CD14-positive monocyte (primary cell): ENCODE data around the gene MPV17L2. TPM values are rescaled to one million over a fixed set of nuclear protein-coding genes. Genes with fewer than 3 reads are reported as not detected.

Source experiments
- DNase-seq, 3 donors: peaks; one replicate each; pipeline ENCODE4 v3.0.0-alpha.2; 2011 to 2022
- H2AFZ ChIP-seq: 2 replicates; pipeline ENCODE4 v1.6.0; 2012; ENCODE audit warnings: mild to moderate bottlenecking, low read depth, low read length, inconsistent platforms; ENCODE audit not compliant: insufficient read depth, poor library complexity, severe bottlenecking
- H3K27ac ChIP-seq, 2 donors: 1 replicate in 1 of 2; 2 replicates in 1 of 2; pipeline ENCODE4 v1.5.1; 2012 to 2013; ENCODE audit warnings: low read length in 2 of 2, control low read depth in 1 of 2, inconsistent platforms in 1 of 2, low read depth in 1 of 2, mild to moderate bottlenecking in 1 of 2
- H3K27me3 ChIP-seq, 2 donors: one replicate each; pipeline versions ENCODE4 v1.6.0 to v1.6.1; 2011 to 2013; ENCODE audit warnings: low read length in 2 of 2; ENCODE audit not compliant: control insufficient read depth in 2 of 2, insufficient read depth in 2 of 2
- H3K36me3 ChIP-seq, 2 donors: replicated peaks in 1 of 2; 1 replicate in 1 of 2; 2 replicates in 1 of 2; pipeline versions ENCODE4 v1.5.1 to v1.6.1; 2012 to 2013; ENCODE audit warnings: low read length in 2 of 2, control low read depth in 1 of 2, inconsistent platforms in 1 of 2, mild to moderate bottlenecking in 1 of 2; ENCODE audit not compliant: insufficient read depth in 2 of 2, control insufficient read depth in 1 of 2
- H3K4me1 ChIP-seq, 2 donors: 1 replicate in 1 of 2; 2 replicates in 1 of 2; pipeline versions ENCODE4 v1.5.1 to v1.6.1; 2012 to 2013; ENCODE audit warnings: low read length in 2 of 2, control low read depth in 1 of 2, inconsistent platforms in 1 of 2, mild to moderate bottlenecking in 1 of 2, moderate library complexity in 1 of 2; ENCODE audit not compliant: insufficient read depth in 2 of 2, control insufficient read depth in 1 of 2
- H3K4me2 ChIP-seq: replicated peaks from 2 replicates; pipeline ENCODE3; 2012; ENCODE audit warnings: low read length, moderate library complexity, mild to moderate bottlenecking; ENCODE audit not compliant: poor library complexity, severe bottlenecking; ENCODE audit errors: extremely low read depth
- H3K4me3 ChIP-seq, 3 experiments: fragments of 200-600 bp in 1 of 3; sonication (generic) in 1 of 3; replicated peaks in 1 of 3; 1 replicate in 2 of 3; 2 replicates in 1 of 3; pipeline ENCODE4 v1.5.1; 2011 to 2013; ENCODE audit warnings: low read length in 3 of 3, mild to moderate bottlenecking in 3 of 3, control low read depth in 2 of 3, low read depth in 2 of 3, inconsistent platforms in 1 of 3, moderate library complexity in 1 of 3
- H3K79me2 ChIP-seq: 2 replicates; pipeline ENCODE4 v1.6.0; 2012; ENCODE audit warnings: mild to moderate bottlenecking, control low read depth, inconsistent platforms, low read length, moderate library complexity; ENCODE audit not compliant: insufficient read depth
- H3K9ac ChIP-seq: 2 replicates; pipeline ENCODE4 v1.6.0; 2017; ENCODE audit warnings: low read length, mild to moderate bottlenecking; ENCODE audit not compliant: insufficient read depth, poor library complexity, severe bottlenecking
- H3K9me3 ChIP-seq, 2 donors: replicated peaks in 1 of 2; 1 replicate in 1 of 2; 2 replicates in 1 of 2; pipeline versions ENCODE4 v1.5.1 to v1.6.1; 2012 to 2013; ENCODE audit warnings: low read length in 2 of 2, control low read depth in 1 of 2; ENCODE audit not compliant: control insufficient read depth in 1 of 2, insufficient read depth in 1 of 2
- H4K20me1 ChIP-seq: 2 replicates; pipeline ENCODE4 v1.6.0; 2012; ENCODE audit warnings: mild to moderate bottlenecking, low read length, control low read depth, moderate library complexity; ENCODE audit not compliant: insufficient read depth
- H3K27ac Mint-ChIP-seq, 7 donors: one replicate each; pipeline ENCODE4 v1.8.0; 2020; ENCODE audit warnings: mild to moderate bottlenecking in 7 of 7, mixed read lengths in 7 of 7, moderate library complexity in 6 of 7, inconsistent platforms in 2 of 7
- H3K27me3 Mint-ChIP-seq, 3 donors: one replicate each; pipeline ENCODE4 v1.8.0; 2021 to 2022; ENCODE audit warnings: low read depth in 3 of 3, mild to moderate bottlenecking in 3 of 3, mixed read lengths in 3 of 3, moderate library complexity in 3 of 3, inconsistent platforms in 1 of 3
- H3K36me3 Mint-ChIP-seq, 2 donors: one replicate each; pipeline ENCODE4 v1.8.0; 2020; ENCODE audit warnings: mixed read lengths in 2 of 2, inconsistent platforms in 1 of 2, mild to moderate bottlenecking in 1 of 2
- H3K4me1 Mint-ChIP-seq: one replicate; pipeline ENCODE4 v1.8.0; 2020; ENCODE audit warnings: mild to moderate bottlenecking, mixed read lengths
- H3K4me3 Mint-ChIP-seq, 2 donors: one replicate each; pipeline ENCODE4 v1.8.0; 2020; ENCODE audit warnings: mild to moderate bottlenecking in 2 of 2, mixed read lengths in 2 of 2, moderate library complexity in 1 of 2
- H3K9me3 Mint-ChIP-seq, 7 donors: one replicate each; pipeline ENCODE4 v1.8.0; 2020 to 2022; ENCODE audit warnings: mixed read lengths in 7 of 7, mild to moderate bottlenecking in 6 of 7, moderate library complexity in 6 of 7, inconsistent platforms in 2 of 7
- WGBS: methylation state at CpG from one replicate; pipeline ENCODE4 v1.1.5; 2013; ENCODE audit warnings: missing lambda C conversion rate; ENCODE audit not compliant: insufficient coverage; 5-methylcytosine and 5-hydroxymethylcytosine counted together
- intact Hi-C, 2 donors: fragments of 100-400 bp; cut with micrococcal nuclease; formaldehyde crosslinking; loops; one replicate each; pipeline versions ENCODE4 v1.15.0 to v1.15.1; 2023
- polyA plus RNA-seq, 3 donors: library from polyadenylated mRNA; depleted of rRNA in 1 of 3; unstranded in 2 of 3; stranded (reverse) in 1 of 3; fragments of 300-500 nt in 2 of 3; fragments of >200 nt in 1 of 3; fragmentation: Illumina TruSeq in 2 of 3; gene quantifications; 1 replicate in 2 of 3; 2 replicates in 1 of 3; pipeline ENCODE4 v1.2.3, GENCODE V29; 2012 to 2021
- TF ChIP-seq, protein P1 (sequence below): fragments of 200-600 bp; IDR thresholded peaks from one replicate; pipeline ENCODE4 v1.8.0; 2022; ENCODE audit warnings: antibody characterized with exemption, mild to moderate bottlenecking

The MPV17L2 gene
- polyA plus RNA-seq, 3 donors, result 14.3 to 20.2 (median 15.0) TPM

DNA sequence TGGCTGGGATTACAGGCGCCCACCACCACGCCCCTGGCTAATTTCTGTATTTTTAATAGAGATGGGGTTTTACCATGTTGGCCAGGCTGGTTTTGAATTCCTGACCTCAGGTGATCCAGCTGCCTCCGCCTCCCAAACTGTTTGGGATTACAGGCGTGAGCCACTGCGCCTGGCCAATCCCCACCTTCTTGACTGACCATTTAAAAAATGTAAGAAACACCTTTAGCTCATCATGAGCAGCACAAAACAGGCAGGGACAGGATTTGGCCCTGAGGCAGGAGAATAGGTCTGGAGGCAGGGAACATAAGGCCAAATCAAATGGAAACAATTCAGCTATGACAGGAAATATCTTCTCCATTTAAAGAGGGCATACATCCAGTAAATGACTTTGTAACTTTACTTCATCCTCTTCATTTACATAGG, 1.4 kb upstream of the MPV17L2 start:
- H3K4me3 Mint-ChIP-seq, result peak overlapping the region; percentile 80 to 93
- peaks cover 10% of the 10 kb centered on the region for H4K20me1 ChIP-seq
- no peak overlapping the region for H2AFZ ChIP-seq
- no peaks in the 10 kb centered on the region for H3K9me3 ChIP-seq
- peaks cover 29 to 37% of the 10 kb centered on the region in 2 donors for H3K4me1 ChIP-seq
- DNase-seq, result no peak
- TF ChIP-seq, protein P1, sequence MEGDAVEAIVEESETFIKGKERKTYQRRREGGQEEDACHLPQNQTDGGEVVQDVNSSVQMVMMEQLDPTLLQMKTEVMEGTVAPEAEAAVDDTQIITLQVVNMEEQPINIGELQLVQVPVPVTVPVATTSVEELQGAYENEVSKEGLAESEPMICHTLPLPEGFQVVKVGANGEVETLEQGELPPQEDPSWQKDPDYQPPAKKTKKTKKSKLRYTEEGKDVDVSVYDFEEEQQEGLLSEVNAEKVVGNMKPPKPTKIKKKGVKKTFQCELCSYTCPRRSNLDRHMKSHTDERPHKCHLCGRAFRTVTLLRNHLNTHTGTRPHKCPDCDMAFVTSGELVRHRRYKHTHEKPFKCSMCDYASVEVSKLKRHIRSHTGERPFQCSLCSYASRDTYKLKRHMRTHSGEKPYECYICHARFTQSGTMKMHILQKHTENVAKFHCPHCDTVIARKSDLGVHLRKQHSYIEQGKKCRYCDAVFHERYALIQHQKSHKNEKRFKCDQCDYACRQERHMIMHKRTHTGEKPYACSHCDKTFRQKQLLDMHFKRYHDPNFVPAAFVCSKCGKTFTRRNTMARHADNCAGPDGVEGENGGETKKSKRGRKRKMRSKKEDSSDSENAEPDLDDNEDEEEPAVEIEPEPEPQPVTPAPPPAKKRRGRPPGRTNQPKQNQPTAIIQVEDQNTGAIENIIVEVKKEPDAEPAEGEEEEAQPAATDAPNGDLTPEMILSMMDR, result no peak
- WGBS, result 77% methylated on average over 5 of the region's 5 CpGs
- H3K4me3 ChIP-seq, result peak overlapping the region; percentile 49 to 77 (median 58)
- H3K4me2 ChIP-seq, result peak overlapping the region; percentile 79
- H3K27me3 Mint-ChIP-seq, result peaks cover 0 to 4% (median 0%) of the 10 kb centered on the region in 3 donors
- H3K9ac ChIP-seq, result no peak overlapping the region
- peaks cover 28% of the 10 kb centered on the region for H3K4me1 Mint-ChIP-seq
- H3K27ac ChIP-seq, result peak overlapping the region; percentile 81 to 90
- H3K9me3 Mint-ChIP-seq, result no peaks in the 10 kb centered on the region
- H3K79me2 ChIP-seq, result peaks cover 13% of the 10 kb centered on the region
- H3K36me3 Mint-ChIP-seq, result peaks cover 28 to 35% of the 10 kb centered on the region in 2 donors
- peaks cover 8 to 24% of the 10 kb centered on the region in 2 donors for H3K36me3 ChIP-seq
- intact Hi-C loops, result loop anchor here in 1 of 2 donors (5.0 kb wide), 2 partner anchors 39 to 131 kb away; partner anchors contain the start of genes LSM4 and PIK3R2
- no peaks in the 10 kb centered on the region for H3K27me3 ChIP-seq
- peak overlapping the region; percentile 92 to 96 (median 96) for H3K27ac Mint-ChIP-seq

DNA sequence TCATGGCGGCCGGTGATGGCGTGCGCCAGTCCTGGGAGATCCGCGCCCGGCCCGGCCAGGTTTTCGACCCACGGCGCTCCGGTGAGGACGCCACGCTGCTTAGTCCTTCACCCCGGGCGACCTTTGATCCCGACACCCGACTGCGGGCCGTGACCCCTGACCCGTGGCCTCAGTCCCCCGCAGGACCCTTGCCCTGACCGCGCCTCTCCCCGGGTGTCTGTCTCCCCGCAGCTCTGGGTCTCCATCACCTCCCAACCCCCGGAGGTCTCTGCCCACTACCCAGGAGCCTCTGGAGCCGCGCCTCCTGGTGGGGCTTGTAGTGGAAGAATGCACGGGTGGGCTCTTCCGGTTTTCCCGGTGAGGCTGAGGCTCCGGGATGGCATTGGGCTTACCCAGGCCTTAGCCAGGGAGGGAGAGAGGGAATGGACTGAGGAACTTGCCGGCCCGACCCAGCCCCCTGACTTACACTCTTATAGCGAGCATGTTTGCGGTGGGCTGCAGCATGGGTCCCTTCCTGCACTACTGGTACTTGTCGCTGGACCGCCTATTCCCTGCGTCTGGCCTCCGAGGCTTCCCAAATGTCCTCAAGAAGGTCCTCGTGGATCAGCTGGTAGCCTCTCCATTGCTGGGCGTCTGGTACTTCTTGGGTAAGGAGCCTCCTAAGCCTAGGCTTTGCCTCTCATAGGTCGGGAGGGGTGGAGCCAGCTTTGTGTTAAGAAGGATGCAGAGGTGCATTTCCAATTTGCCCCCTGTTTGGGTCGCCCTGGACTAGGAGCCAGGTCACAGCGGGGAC, 566 bp downstream of the MPV17L2 start:
- intact Hi-C loops, result loop anchor here in 1 of 2 donors (5.0 kb wide), 2 partner anchors 41 to 129 kb away; partner anchors contain the start of genes LSM4 and PIK3R2
- Mint-ChIP-seq H3K9me3 (no peaks in the 10 kb centered on the region), H3K36me3 (peaks cover 29 to 43% of the 10 kb centered on the region in 2 donors), H3K4me3 (peak overlapping the region; percentile 80 to 87), H3K27me3 (peaks cover 0 to 4% (median 0%) of the 10 kb centered on the region in 3 donors), H3K4me1 (peaks cover 28% of the 10 kb centered on the region), H3K27ac (peak overlapping the region; percentile 84 to 96 (median 88))
- no peak for DNase-seq
- WGBS, result 5% methylated on average over 37 of the region's 46 CpGs
- peaks cover 10% of the 10 kb centered on the region for H4K20me1 ChIP-seq
- H3K27me3 ChIP-seq, result no peaks in the 10 kb centered on the region
- peak overlapping the region; percentile 83 for H3K9ac ChIP-seq
- H3K36me3 ChIP-seq, result peaks cover 18 to 24% of the 10 kb centered on the region in 2 donors
- H3K4me1 ChIP-seq, result peaks cover 29 to 37% of the 10 kb centered on the region in 2 donors
- peak overlapping the region; percentile 100 for H3K4me2 ChIP-seq
- H3K27ac ChIP-seq, result peak overlapping the region; percentile 41 to 75
- peaks cover 13% of the 10 kb centered on the region for H3K79me2 ChIP-seq
- TF ChIP-seq, protein P1, result no peak
- no peaks in the 10 kb centered on the region for H3K9me3 ChIP-seq
- H2AFZ ChIP-seq, result peak overlapping the region; percentile 59
- peak overlapping the region; percentile 62 to 88 (median 64) for H3K4me3 ChIP-seq
